GM18951 (cell line): ENCODE measurements around the gene ZFYVE19.

Source experiments
- POLR2A ChIP-seq: IDR thresholded peaks from 4 replicates; pipeline ENCODE4 v1.6.1; 2011; ENCODE audit warnings: mild to moderate bottlenecking; ENCODE audit not compliant: insufficient read length, insufficient read depth; ENCODE audit errors: extremely low read depth
- in situ Hi-C: fragments of 300-500 bp; cut with MboI; formaldehyde crosslinking; loops from one replicate; pipeline ENCODE4 v1.12.0; 2022; ENCODE audit warnings: low sequenced_read_pairs, mixed read lengths, inconsistent platforms; ENCODE audit not compliant: unreplicated experiment

Gene ZFYVE19, protein sequence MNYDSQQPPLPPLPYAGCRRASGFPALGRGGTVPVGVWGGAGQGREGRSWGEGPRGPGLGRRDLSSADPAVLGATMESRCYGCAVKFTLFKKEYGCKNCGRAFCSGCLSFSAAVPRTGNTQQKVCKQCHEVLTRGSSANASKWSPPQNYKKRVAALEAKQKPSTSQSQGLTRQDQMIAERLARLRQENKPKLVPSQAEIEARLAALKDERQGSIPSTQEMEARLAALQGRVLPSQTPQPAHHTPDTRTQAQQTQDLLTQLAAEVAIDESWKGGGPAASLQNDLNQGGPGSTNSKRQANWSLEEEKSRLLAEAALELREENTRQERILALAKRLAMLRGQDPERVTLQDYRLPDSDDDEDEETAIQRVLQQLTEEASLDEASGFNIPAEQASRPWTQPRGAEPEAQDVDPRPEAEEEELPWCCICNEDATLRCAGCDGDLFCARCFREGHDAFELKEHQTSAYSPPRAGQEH

DNA sequence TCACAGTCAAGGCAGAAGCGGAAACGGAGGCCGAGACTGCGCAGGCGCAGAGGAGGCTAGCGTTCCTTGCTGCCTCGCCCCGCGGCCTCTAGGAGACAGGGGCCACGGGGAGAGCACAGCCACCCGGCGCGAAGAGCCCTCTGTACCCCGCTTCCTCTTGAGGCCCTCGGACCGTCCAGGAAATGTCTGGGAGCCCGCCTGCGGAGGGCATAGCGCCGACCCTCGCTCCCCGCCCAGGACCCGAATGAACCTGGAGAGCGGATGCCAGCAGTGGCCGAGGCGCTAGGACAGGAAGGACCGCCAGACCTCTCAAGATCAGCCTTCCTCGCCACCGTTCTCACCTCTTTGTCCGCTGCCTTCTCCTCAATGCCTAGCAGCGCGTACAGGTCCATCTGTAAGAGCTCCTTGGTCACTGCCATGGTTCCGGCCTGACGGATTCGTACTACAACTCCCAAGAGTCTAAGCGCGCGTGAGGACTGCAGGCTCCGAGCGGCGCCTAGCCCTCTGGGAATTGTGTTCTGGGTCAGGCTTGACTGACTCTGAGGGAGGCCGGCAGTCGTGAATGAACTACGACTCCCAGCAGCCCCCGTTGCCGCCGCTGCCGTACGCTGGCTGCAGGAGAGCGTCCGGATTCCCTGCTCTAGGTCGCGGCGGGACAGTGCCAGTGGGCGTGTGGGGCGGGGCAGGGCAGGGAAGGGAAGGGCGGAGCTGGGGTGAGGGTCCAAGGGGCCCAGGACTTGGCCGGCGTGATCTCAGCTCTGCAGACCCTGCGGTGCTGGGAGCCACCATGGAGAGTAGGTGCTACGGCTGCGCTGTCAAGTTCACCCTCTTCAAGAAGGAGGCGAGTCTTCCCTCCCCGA, at the start of gene ZFYVE19, which contains the start of gene DNAJC17:
Gene ZFYVE19 (plus strand): TSS at position 62 of the 860 bp plus-strand sequence. CDS start 501 bp downstream, at position 563.
Gene DNAJC17 (minus strand): TSS at position 446 of the 860 bp plus-strand sequence. CDS start 27 bp downstream, at position 419.
- in situ Hi-C loops: no loop called here
- peak; percentile 91 for TF ChIP-seq POLR2A

DNA sequence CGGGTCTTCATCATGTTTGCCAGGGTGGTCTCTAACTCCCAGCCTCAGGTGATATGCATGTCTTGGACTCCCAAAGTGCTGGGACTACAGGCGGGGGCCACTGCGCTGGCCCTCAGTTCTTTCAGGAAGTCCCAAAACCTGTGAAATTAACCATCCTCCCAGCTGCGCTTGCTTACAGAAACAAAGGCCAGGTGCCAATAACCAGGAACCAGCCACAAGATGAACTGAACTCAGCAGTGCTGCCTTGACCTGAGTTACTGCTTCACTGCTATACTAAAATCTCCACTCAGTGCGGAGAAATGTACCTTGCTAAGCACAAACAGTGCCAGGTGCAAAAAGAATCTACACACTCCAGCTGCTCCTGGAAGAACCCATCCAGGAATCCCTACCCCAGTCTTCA, 46.9 kb upstream of the ZFYVE19 start:
- in situ Hi-C loops: no loop called here
- TF ChIP-seq POLR2A: no peak

DNA sequence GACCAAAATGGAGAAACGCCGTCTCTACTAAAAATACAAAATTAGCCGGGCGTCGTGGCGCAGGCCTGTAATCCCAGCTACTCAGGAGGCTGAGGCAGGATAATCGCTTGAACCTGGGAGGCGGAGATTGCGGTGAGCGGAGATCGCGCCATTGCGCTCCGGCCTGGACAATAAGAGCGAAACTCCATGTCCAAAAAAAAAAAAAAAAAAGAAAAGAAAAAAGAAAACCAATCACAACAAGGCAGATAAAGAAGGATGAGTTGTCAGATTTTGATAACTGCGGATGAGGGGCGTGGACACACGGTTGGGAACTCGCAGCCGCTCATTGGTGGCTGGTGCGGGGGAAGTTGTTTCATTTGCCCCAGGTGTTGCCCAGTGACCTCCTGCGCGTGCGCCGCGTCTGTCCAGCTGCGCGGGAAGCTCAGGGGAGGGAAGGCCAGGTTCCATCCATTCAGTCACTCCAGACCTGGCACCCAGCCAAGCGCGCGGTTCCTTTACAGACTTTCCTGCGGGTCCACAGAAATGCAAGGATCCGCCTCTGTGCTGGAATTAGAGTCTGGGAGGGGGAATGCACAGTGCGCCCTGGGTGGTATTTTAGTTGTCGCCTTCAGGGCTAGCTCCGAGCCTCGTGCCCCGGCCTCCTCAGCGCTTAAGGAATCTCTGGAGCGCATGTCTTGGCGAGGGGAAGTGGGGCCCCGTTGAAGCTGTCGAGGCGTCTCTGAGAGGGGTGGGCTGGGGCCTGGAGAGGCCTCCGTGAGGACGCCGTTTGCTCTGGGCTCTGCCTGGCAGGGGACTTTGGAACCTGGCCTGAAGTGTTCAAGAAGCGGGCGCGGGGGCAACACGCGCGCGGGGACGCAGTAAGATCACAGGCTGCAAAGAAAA, 43.7 kb upstream of the ZFYVE19 start:
- TF ChIP-seq POLR2A: no peak
- in situ Hi-C loops: no loop called here

DNA sequence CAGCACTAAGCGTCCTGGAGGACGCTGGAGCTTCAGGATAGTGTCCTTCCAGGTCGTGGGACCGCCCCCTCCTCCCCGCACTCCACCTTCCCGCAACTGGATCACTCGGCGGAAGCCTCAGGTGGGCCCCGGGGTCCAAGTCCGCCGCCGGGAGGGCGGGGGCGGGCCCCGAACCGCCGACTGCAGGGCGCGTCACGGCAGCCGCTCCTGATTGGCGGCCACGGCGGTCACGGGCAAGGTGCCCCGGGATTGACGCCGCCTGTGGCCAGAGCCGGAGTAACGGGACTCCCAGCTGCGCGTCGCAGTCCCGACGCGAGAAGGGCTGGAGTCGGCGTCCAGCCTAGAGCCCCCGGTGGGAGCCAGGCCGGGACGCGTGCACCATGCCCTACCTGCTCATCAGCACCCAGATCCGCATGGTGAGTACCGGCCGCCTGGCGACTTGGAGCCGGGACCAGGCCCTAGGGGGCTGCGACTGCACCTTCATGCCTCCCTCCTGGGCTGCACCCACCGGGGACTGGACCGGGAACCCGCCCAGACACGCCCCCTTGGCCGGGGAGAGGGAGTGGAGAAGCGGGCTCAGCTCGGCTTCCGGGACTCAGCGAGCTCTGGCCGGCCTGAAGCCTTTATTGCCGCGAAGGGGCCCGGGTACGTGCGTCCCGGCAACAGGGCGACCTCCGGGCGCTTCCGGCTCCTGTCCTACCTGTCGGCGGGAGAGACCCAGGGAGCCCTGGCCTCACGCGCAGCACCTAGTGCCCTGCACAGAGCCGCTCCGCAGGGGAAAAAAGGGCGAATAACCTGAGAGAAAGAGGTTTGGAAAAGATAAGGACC, 42.9 kb upstream of the ZFYVE19 start, which contains the start of gene GCHFR:
Gene GCHFR (plus strand): TSS at position 268 of the 828 bp plus-strand sequence. CDS start 113 bp downstream, at position 381.
- in situ Hi-C loops: no loop called here

DNA sequence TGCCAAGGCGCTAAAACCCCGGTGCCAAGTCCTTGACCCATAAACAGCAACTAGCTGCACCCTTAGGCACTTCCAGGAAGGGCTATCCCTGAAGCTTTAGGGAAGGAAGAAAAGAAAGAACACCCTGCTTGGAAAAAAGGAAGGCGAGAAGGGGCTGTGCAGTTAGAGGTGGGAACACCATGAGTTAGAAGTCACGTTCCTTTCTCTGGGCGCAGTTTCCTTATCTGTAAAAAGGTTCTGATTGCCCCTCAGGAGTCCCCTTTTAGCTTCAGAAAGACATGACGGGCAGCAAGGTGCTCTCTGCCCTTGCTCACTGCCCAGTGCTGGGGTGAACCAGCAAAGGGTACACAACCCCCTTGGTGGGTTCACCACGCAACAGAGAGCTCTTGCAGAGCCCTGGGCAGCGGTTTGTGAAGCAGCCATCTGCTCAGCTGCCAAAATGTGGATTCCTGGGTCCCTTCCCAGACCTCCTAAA, 42.2 kb upstream of the ZFYVE19 start:
- no peak for TF ChIP-seq POLR2A
- in situ Hi-C loops: no loop called here

More for the DNA sequence above, 42.9 kb upstream of the ZFYVE19 start, which contains the start of gene GCHFR:
- TF ChIP-seq POLR2A: peak; percentile 42

DNA sequence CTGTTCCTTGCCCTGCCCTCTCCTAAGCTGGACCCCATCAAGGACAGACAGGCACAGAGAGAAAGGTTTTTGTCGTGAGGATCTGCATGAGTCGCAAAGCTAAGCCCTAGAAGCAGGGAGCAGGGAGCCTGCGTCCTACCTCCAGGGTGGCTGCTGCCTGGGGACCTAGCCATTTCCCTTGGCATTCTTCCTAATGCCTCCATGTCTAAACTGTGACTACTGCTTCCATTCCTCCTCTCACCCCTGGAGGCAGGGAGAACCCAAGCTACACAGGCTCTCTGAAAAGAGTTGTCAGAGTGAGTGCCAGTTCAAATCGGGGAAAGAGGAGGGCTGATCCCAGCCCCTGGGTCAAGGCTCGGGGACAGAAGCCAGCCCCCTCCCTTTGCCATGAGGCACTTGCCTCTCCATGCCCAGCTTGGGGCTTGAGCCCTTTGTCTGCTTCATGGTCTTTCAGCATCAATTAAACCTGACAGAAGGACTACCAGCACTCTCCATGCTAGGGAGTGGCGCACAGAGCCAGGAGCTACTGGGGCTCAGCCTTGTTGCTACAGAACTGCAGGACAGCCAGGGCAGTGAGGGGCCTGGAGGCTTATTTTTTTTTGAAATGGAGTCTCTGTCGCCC, 40.6 kb upstream of the ZFYVE19 start:
- in situ Hi-C loops: no loop called here
- no peak for TF ChIP-seq POLR2A

DNA sequence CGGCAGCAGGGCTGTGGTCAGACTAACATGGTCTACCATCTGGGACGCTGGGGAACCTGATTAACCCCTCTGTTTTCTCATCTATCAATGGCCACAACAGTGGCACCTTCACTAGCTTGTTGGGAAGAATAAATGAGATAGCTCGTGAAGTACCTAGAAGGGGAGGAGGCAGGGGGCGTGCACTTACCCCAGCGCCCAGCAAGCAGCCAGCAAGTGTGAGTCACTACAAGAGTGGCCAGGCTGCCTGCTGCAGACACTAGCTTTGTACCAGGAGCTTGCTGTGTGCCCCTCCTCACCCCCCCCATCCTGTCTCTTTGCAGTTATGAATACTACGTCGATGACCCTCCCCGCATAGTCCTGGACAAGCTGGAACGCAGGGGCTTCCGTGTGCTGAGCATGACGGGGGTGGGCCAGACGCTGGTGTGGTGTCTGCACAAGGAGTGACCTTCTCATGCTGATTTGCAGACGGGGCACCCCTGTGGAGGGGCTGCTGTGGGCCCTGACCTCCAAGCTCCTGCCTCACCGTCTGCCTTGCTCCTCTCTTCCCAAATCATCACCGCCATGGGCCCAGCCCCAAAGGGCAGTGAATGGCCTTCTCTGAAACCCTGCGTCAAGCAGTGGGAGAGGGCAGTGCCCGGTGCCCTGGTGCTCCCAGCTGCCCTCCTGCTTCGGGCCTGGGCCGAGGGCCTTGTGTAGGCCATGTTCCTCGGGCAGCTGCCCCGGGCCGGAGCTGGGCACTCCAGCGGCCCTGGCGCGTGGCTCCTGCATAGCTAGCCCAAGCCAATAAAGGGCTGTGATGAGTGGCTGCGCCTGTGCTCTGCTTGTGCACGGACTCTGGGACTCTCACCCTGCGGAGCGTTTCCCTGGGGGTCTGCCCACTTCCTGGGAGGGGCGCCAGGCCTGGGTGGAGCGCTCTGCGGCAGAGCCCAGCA, 39.7 kb upstream of the ZFYVE19 start:
- in situ Hi-C loops: no loop called here
- no peak for TF ChIP-seq POLR2A

DNA sequence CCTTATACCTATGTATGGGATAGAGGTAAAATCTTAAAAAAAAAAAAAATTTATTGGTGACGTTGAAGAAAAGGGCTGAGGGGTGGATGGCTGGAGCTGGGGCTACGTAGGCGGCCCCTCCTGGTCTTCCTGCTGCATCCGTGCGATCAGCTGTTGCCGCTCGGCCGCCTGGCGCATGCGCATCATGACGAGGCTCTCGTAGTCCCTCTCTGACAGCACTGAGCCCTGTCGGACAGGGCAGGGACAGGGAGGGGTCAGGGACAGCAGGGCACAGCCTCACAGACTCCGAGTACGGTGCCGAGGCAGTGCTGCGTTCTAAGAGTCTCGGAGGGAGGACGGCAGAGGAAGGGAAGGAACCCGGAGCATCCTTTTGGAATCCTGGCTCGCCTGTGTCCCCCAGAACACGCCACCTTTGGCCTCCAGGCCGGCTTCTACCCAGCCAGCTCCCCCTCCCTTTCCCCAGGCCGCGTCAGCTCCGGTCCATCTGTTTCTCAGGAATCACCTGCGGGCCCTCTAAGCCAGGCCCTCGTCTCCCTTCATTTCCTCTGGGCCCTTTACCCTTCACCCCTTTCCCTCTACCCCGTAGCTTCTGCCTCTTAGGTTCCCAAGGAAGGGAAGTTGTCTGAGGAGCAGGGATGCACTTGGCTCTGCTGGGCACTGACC, 38.9 kb upstream of the ZFYVE19 start:
- in situ Hi-C loops: no loop called here
- no peak for TF ChIP-seq POLR2A

DNA sequence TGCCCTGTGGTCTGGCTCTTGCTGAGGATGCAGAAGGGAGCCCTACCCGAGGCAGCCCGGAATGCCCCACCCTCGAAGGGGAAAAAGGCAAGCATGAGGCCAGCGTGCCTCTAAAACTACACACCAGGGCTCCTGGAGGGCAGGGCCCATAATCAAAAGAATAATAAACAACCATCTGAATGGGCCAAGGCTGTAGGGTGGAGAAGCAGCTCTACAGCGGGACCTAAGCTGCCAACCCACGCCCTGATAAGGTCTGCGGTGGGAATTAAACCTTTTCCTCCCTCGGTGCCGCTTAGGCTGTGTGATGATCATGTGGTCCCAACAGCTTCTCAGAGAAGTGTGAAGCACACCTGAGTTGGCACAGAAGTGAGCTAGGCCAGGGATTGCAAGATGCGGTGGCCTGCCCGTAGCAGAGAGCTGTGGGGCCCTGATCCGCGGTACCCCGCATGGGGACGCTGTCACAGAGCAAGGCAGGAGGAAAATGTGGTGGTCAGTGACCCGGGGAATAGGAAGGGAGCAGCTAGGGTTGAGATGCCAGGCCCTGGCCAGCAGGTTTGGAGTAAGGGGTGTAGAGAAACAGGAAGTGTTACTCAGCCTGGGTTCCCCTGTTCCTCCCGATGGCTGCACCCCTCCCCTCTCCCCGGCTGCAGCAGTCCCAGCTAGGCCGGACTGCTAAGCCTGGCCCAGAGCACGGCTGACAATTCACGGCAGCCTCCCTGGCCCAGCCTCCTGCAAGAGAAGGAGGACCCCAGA, 38.2 kb upstream of the ZFYVE19 start:
- no peak for TF ChIP-seq POLR2A
- in situ Hi-C loops: no loop called here
